ENCODE results near the gene CBY2.

The CBY2 gene

GRCh38 chr13:45731455-45731854 is 29.3 kb downstream of the CBY2 start:
- no peak for TF ChIP-seq CTCF (IDR thresholded peaks at IDR 0.05; ENCODE audit: extremely low read depth, insufficient read depth, missing control alignments)
- DNase-seq (ENCODE audit: low spot score), result no peak
- in situ Hi-C loops (cut with MboI; ENCODE audit: low pct_unique_long_range_greater_than_20kb, low sequenced_read_pairs, unreplicated experiment), result no loop called here

GRCh38 chr13:45732916-45733315 is 30.8 kb downstream of the CBY2 start:
- TF ChIP-seq CTCF (IDR thresholded peaks at IDR 0.05; ENCODE audit: extremely low read depth, insufficient read depth, missing control alignments), result no peak
- no peak for DNase-seq (ENCODE audit: low spot score)
- in situ Hi-C loops (cut with MboI; ENCODE audit: low pct_unique_long_range_greater_than_20kb, low sequenced_read_pairs, unreplicated experiment), result no loop called here

GRCh38 chr13:45733361-45733760 is 31.2 kb downstream of the CBY2 start:
- no peak for TF ChIP-seq CTCF (IDR thresholded peaks at IDR 0.05; ENCODE audit: extremely low read depth, insufficient read depth, missing control alignments)
- DNase-seq (ENCODE audit: low spot score), result no peak
- in situ Hi-C loops (cut with MboI; ENCODE audit: low pct_unique_long_range_greater_than_20kb, low sequenced_read_pairs, unreplicated experiment), result no loop called here

- in situ Hi-C loops (cut with MboI; ENCODE audit: low pct_unique_long_range_greater_than_20kb, low sequenced_read_pairs, unreplicated experiment), result no loop called here
- TF ChIP-seq CTCF (IDR thresholded peaks at IDR 0.05; ENCODE audit: extremely low read depth, insufficient read depth, missing control alignments), result peak; percentile 48
- DNase-seq (ENCODE audit: low spot score), result peak; percentile 50
These were observed 35.5 kb downstream of the CBY2 start for GRCh38 chr13:45737571-45738017.

GRCh38 chr13:45742985-45743384 is 40.9 kb downstream of the CBY2 start:
- no peak for TF ChIP-seq CTCF (IDR thresholded peaks at IDR 0.05; ENCODE audit: extremely low read depth, insufficient read depth, missing control alignments)
- no peak for DNase-seq (ENCODE audit: low spot score)
- in situ Hi-C loops (cut with MboI; ENCODE audit: low pct_unique_long_range_greater_than_20kb, low sequenced_read_pairs, unreplicated experiment), result no loop called here

- no peak for TF ChIP-seq CTCF (IDR thresholded peaks at IDR 0.05; ENCODE audit: extremely low read depth, insufficient read depth, missing control alignments)
- in situ Hi-C loops (cut with MboI; ENCODE audit: low pct_unique_long_range_greater_than_20kb, low sequenced_read_pairs, unreplicated experiment), result no loop called here
These were observed 42.9 kb downstream of the CBY2 start for GRCh38 chr13:45744979-45745378.

GRCh38 chr13:45747071-45747470 is 45.0 kb downstream of the CBY2 start:
- in situ Hi-C loops (cut with MboI; ENCODE audit: low pct_unique_long_range_greater_than_20kb, low sequenced_read_pairs, unreplicated experiment), result no loop called here
- TF ChIP-seq CTCF (IDR thresholded peaks at IDR 0.05; ENCODE audit: extremely low read depth, insufficient read depth, missing control alignments), result no peak
- DNase-seq (ENCODE audit: low spot score), result no peak

More at GRCh38 chr13:45744979-45745378, 42.9 kb downstream of the CBY2 start:
- no peak for DNase-seq (ENCODE audit: low spot score)
